Muscle of arm (tissue), 12 donors: ENCODE data around the gene ZMIZ1. TPM values are rescaled to one million over a fixed set of nuclear protein-coding genes. Genes with fewer than 3 reads are reported as not detected.
"Not testable (repeated sequence)": the region's sequence is repeated elsewhere in the genome, so short reads cannot be mapped to it uniquely, and the experiment has no call there.

Source experiments
- DNase-seq: peaks from one replicate; pipeline ENCODE4 v3.0.0-alpha.2; 2013
- polyA plus RNA-seq, 12 donors: library from polyadenylated mRNA; unstranded; fragments of 120-200 nt; gene quantifications; one replicate each; pipeline ENCODE4 v1.2.1, GENCODE V29; 2013; ENCODE audit not compliant: insufficient read length in 12 of 12

Gene ZMIZ1
- polyA plus RNA-seq, 12 donors: 27.7 to 66.3 (median 34.3) TPM; not detected in 1

- no peak for DNase-seq
Measured at GRCh38 chr10:79321951-79322350, 253.2 kb downstream of the ZMIZ1 start.

- DNase-seq: no peak
Measured at GRCh38 chr10:79322616-79323543, 254.1 kb downstream of the ZMIZ1 start.

GRCh38 chr10:79323602-79324001, 254.8 kb downstream of the ZMIZ1 start:
- no peak for DNase-seq

- no peak for DNase-seq
Measured at GRCh38 chr10:79324032-79324695, 255.4 kb downstream of the ZMIZ1 start.

GRCh38 chr10:79326361-79327089, 257.8 kb downstream of the ZMIZ1 start:
- DNase-seq: no peak

GRCh38 chr10:79327090-79327457, 258.3 kb downstream of the ZMIZ1 start:
- no peak for DNase-seq

GRCh38 chr10:79328147-79328701, 259.5 kb downstream of the ZMIZ1 start:
- no peak for DNase-seq

GRCh38 chr10:79328737-79329504, 260.2 kb downstream of the ZMIZ1 start:
- no peak for DNase-seq

GRCh38 chr10:79329529-79329928, 260.8 kb downstream of the ZMIZ1 start:
- no peak for DNase-seq

GRCh38 chr10:79331226-79331625, 262.5 kb downstream of the ZMIZ1 start:
- no peak for DNase-seq

GRCh38 chr10:79331709-79332108, 262.9 kb downstream of the ZMIZ1 start:
- DNase-seq: no peak

GRCh38 chr10:79332610-79333315, 264.0 kb downstream of the ZMIZ1 start:
- not testable (repeated sequence) for DNase-seq

- no peak for DNase-seq
Measured at GRCh38 chr10:79333513-79333912, 264.7 kb downstream of the ZMIZ1 start.

- no peak for DNase-seq
Measured at GRCh38 chr10:79334573-79334972, 265.8 kb downstream of the ZMIZ1 start.

- DNase-seq: no peak
Measured at GRCh38 chr10:79335094-79335469, 266.3 kb downstream of the ZMIZ1 start.

GRCh38 chr10:79335470-79336235, 266.9 kb downstream of the ZMIZ1 start:
- DNase-seq: no peak

- DNase-seq: no peak
Measured at GRCh38 chr10:79336276-79336675, 267.5 kb downstream of the ZMIZ1 start.

GRCh38 chr10:79336739-79337138, 268.0 kb downstream of the ZMIZ1 start:
- DNase-seq: no peak

- not testable (repeated sequence) for DNase-seq
Measured at GRCh38 chr10:79337783-79338469, 269.2 kb downstream of the ZMIZ1 start.
